C4-2B (cell line): ENCODE results near the gene PCDHGB7.

ENCODE experiments used
- ZFX ChIP-seq: fragments of 450-650 bp; IDR thresholded peaks from 2 replicates; pipeline ENCODE4 v1.6.1; 2017
- TF ChIP-seq, protein P1 (sequence below): fragments of 450-650 bp; conservative IDR thresholded peaks from 2 replicates; pipeline ENCODE4 v1.5.1; 2017; ENCODE audit warnings: mild to moderate bottlenecking

GRCh38 chr5:141388661-141389060, 28.8 kb upstream of the PCDHGB7 start:
- TF ChIP-seq, protein P1, sequence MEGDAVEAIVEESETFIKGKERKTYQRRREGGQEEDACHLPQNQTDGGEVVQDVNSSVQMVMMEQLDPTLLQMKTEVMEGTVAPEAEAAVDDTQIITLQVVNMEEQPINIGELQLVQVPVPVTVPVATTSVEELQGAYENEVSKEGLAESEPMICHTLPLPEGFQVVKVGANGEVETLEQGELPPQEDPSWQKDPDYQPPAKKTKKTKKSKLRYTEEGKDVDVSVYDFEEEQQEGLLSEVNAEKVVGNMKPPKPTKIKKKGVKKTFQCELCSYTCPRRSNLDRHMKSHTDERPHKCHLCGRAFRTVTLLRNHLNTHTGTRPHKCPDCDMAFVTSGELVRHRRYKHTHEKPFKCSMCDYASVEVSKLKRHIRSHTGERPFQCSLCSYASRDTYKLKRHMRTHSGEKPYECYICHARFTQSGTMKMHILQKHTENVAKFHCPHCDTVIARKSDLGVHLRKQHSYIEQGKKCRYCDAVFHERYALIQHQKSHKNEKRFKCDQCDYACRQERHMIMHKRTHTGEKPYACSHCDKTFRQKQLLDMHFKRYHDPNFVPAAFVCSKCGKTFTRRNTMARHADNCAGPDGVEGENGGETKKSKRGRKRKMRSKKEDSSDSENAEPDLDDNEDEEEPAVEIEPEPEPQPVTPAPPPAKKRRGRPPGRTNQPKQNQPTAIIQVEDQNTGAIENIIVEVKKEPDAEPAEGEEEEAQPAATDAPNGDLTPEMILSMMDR, result no peak
- TF ChIP-seq ZFX, result no peak
